NCI-H524 treated with DMSO at 0.1 percent for 48 hours (cell line): ENCODE data around the gene ANXA1.

Experiments used
- DNase-seq: peaks from one replicate; lab custom pipeline; 2025; lab: John Stamatoyannopoulos, UW

The ANXA1 gene

GRCh38 chr9:73210886-73211666 is 59.4 kb downstream of the ANXA1 start:
- no peak for DNase-seq

- DNase-seq, result no peak
Measured at GRCh38 chr9:73213300-73213699, 61.6 kb downstream of the ANXA1 start.

- DNase-seq, result no peak
Measured at GRCh38 chr9:73215249-73215648, 63.6 kb downstream of the ANXA1 start.

- no peak for DNase-seq
Measured at GRCh38 chr9:73216100-73216499, 64.4 kb downstream of the ANXA1 start.
